Stimulated activated CD8-positive, alpha-beta memory T cell treated with anti-CD3 and anti-CD28 coated beads, Interleukin-4, amount 100 ng/mL, for 48 hours (primary cell): ENCODE measurements around the gene DECR2.
"Not testable (repeated sequence)": the region's sequence is repeated elsewhere in the genome, so short reads cannot be mapped to it uniquely, and the experiment has no call there.

ENCODE experiments used
- DNase-seq: peaks from one replicate; pipeline ENCODE4 v3.0.0-alpha.2; 2020

The DECR2 gene

DNA sequence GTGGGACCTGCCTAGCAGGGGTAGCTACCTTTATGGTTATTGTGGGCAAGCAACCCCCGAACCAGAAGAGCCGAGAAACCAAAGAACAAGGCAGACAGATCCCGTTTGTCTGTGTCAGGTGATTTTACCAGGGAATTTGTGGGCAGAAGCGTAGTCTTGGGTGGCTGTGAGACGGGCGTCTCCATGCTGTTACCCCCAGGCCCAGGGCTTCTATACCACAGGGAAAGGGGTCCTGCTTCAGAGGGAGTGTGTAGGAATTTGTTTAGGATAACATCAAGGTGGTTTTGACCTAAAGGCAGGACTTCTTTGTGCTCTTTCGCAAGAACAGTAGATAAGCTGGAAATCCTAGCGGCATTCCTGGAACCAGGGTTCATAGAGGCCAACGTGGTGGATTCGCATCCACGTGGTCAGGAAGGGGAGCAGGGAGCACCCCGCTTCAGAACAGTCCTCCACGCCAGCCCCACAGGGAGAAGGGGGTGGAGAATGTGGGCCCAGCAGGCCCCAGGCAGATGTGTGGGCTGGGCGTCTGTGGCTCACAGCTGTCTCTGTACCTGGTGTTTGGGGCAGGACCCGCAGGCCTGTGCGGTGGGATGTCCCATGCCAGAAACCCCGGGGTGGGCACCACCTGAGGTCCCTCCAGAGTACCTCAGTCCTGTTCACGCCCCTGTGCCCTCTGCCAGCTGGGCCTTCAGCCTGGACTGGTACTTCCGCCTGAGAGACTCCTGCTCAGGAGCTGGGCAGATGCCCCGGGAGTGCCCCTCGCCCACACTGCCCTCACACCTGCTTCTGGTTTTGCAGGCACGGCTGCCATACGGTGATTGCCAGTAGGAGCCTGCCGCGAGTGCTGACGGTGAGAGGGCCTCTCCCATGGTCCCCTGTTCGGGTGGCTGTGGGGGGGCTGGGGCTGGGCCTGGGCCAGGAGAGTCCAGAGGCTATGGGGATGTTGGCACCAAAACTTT lies 4.1 kb downstream of the DECR2 start:
- DNase-seq, result no peak

- DNase-seq, result no peak
Measured at GRCh38 chr16:407253-407652, 5.6 kb downstream of the DECR2 start.

DNA sequence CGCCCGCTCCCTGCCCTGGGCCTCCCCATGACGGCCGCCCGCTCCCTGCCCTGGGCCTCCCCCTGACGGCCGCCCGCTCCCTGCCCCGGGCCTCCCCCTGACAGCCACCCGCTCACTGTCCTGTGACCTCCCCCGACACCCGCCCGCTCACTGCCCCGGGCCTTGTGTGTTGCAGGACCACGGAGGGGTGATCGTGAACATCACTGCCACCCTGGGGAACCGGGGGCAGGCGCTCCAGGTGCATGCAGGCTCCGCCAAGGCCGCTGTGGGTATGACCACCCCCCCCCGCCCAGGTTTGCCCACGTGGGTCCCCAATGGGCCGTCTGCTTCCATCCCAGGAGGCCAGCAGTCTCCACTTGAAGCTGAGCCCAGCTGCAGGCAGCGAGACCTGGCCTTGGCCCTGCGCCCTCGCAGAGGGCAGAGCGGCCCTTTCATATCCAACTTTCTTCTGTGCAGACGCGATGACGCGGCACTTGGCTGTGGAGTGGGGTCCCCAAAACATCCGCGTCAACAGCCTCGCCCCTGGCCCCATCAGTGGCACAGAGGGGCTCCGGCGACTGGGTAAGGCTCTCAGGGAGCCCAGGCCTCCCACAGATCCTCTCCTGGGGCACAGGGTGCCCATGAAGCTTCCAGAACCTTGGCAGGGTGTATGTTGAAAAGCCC lies 9.0 kb downstream of the DECR2 start:
- DNase-seq, result no peak

DNA sequence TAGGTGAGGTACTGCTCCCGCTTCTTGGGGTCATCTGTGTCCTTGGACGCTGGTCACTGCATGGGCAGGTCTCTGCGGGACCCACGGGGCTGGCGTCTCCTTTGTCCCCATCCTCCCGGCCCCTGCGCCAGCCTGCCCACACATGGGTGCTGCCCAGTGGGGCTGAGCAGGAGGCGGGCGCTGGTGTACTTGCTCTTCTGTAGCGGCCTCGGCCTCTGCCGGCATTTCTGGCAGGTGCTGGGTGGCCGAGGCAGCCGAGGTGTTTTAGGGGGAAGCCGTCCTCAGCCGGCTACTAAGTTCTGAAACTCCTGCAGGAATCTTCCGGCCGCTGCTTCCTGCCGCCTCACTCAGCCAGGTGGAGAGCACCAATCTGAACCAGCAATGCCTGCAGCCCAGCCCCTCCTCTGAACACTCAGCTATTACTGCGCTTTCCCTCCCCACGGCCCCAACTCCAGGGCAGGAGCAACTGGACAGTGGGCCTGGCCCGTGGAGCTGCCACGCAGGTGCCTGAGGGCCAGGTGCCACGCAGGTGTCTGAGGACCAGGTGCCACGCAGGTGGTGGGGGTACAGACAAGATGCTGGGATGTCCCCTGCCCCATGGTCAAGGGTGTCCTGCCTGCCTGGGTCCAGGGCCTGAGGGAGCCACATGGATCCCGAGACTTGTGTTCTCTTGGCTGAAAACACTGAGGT lies 10.0 kb downstream of the DECR2 start:
- no peak for DNase-seq

DNA sequence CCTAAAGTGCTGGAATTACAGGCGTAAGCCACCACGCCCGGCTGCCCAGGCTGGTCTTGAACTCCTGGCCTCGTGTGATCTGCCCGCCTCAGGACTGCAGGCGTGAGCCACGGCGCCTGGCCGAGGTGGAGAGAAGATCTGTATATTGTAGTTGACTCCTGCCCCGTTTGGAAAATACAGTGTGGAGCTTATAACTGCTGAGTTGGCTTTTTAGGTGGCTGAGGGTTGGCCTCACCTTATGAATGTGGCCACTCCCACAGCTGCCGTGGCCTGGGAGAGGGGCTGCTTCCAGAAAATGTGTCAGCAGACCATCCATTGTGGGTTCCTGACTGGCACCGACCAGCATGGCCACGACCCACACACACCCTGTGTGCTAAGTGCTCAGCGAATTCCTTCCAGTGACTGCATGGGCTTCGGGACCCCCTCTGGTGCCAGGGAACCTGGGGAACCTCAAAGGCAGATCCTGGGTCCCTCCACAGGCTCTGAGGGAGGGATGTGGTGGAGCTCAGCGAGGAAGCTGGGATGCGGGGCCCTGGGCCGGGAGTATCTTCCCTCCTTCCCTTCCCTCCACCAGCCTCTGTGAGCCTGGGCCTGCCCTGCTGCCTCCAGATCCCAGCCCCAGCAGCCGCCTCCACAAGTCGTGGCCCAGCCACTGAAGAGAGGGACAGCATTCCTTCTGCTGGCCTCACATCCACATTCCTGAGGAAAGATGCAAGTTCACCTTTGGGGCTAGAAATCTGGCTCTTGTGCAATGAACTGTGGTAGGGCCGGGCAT lies 12.9 kb downstream of the DECR2 start:
- no peak for DNase-seq

GRCh38 chr16:415170-415498 lies 13.4 kb downstream of the DECR2 start:
- DNase-seq, result not testable (repeated sequence)

DNA sequence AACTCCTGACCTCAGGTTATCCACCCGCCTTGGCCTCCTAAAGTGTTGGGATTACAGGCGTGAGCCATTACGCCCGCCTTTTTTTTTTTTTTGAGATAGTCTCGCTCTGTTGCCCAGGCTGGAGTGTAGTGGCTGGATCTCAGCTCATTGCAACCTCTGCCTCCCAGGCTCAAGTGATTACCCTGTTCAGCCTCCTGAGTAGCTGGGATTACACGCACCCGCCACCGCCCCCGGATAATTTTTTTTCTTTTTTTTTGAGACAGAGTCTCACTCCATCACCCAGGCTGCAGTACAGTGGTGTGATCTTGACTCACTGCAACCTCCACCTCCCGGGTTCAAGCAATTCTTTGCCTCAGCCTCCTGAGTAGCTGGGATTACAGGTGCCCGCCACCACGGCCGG lies 20.5 kb downstream of the DECR2 start:
- DNase-seq, result not testable (repeated sequence)

DNA sequence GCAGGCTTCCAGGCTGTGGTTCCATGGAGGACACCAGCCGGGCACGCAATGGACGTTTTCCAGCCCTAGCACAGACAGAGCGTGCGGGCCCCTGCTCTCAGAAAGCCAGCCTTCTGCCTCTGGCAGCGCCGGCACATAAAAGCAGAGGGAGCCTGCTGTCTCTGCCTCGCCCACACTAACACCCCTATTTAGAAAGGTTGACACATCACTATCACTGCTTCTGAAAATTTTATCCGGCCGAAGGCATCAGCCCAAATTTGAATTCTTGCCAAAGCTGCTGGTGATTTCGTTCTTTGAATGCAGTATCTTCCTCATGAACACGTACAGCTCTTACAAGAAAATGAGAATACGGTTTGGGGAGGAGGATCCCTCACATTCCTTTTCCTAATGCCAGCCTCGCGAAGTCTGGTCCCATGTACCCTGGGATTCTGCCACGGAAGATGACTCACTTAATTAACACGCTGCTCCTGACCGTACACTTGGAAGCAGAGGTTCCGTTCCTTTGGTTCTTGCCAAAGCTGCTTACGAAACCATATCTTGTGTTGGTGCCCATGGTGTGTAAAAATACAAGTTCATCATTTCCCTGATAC lies 22.4 kb downstream of the DECR2 start:
- no peak for DNase-seq

- no peak for DNase-seq
Measured at GRCh38 chr16:424623-425081, 23.0 kb downstream of the DECR2 start.

DNA sequence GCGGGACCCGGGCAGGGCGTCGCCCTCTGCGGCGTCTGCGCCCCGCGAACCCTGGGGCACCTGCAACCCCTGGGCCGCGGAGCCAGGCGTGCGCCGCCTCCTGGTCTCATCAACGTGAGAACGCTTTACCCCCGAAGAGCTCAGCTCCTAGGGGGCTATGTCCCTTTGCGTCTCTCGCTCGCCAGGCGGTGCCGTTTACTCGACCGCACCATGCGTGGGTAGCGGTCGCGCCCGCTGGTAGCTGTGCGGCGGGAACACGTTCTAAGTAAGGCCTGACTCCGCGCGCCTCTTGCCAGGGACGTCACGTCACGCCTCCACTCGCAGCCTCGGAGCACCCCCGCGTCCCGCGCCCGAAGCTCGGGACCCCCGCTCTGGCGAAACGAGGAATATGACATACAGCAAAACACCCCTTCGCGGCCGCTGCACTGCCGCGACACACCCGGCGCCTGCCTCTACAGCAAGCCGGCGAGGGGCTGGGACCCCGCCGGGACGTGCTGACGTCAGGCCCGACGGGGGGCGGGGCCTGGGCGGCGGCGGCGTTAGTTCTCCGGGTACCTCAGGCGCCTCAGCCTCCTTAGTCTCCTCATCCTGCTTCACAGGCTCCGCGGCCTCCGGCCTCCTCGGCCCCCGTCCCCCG lies 23.5 kb downstream of the DECR2 start, which contains the start of gene RAB11FIP3:
TSS of gene RAB11FIP3 (plus strand) at position 568 of the 637 bp plus-strand sequence. CDS start 358 bp downstream, outside the sequence.
- DNase-seq, result peak; percentile 90

- DNase-seq, result no peak
Measured at GRCh38 chr16:425740-426114, 24.0 kb downstream of the DECR2 start.

- peak; percentile 30 for DNase-seq
Measured at GRCh38 chr16:426115-426905, 24.6 kb downstream of the DECR2 start.

DNA sequence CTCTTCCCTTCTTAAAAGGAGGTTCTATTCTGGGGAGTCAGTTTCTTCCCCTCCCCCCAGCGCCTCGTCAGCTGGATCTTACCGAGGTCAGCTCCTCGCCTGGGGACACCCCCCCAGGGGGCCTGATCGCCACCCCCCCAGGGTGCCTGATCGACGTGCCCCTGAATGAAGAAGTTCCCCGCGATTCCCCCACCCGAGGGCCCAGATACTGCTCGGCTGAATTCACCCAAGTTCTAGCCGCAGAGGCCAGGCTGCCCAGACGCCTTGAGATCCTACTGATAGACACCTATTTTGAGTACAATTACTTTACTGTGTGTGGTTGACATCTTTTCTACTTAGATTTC lies 25.2 kb downstream of the DECR2 start:
- no peak for DNase-seq

- DNase-seq, result no peak
Measured at GRCh38 chr16:427250-427649, 25.6 kb downstream of the DECR2 start.

DNA sequence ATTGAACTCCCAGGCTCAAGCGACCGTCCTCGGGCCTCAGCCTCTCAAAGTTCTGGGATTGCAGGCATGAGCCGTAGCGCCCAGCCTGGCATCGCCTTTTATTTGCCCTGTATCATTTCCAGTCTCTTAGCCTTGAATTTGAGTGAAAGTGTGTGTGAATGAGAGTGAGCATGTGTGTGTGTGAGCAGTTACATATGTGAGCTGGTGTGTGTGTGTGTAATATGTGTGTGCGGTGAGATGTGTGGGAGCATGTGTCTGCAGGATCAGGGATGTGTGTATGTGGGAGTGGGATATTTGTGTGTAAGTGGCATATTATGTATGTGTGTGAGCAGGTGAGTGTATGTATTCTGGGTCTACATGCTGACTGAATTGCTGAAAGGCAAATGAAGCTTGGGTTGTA lies 29.2 kb downstream of the DECR2 start:
- no peak for DNase-seq

- DNase-seq, result no peak
Measured at GRCh38 chr16:440627-441026, 38.9 kb downstream of the DECR2 start.

GRCh38 chr16:441447-441846 lies 39.8 kb downstream of the DECR2 start:
- no peak for DNase-seq

DNA sequence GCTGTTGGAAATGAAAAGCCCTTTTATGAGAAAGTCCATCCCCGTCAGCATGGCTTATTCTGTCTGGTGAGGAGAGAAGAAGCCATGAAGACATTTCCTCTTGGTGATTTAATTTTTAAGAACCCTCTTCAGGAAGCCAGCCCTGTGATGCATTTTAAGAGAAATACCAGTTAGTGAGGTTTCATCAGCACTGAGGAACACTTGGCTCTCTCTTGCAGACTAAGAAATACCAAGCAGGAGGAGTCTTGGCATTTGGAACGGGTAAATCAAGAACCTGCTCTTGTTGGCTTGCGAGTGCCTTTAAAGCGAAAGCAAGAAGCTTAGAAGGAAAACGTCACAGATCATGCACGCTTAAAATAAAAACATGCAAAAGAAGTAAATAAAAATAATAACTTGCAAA lies 41.3 kb downstream of the DECR2 start:
- DNase-seq, result no peak

GRCh38 chr16:444027-444426 lies 42.3 kb downstream of the DECR2 start:
- no peak for DNase-seq

- no peak for DNase-seq
Measured at GRCh38 chr16:445566-445965, 43.9 kb downstream of the DECR2 start.

DNA sequence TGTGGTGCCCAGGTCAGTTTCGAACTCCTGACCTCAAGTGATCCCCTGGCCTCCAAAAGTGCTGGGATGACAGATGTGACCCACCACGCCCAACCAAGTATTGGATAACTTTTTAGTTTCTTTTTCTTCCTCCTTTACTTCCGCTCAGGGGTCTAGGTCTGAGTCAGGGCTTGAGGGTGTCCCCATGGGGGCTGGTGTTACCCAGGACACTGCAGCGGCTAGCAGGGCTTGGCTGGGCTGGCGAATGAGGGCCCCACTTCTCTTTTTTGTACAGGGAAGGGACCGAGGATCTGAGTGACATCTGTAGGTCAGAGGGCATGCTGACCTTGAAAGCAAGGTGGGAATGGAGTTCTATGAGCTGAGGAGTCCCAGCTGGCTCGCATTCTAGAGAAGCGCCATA lies 48.7 kb downstream of the DECR2 start:
- no peak for DNase-seq
